Cortex of kidney (tissue), 1 donor: Measurements from ENCODE around the gene SUPT3H.
"Not testable (repeated sequence)": the region's sequence is repeated elsewhere in the genome, so short reads cannot be mapped to it uniquely, and the experiment has no call there.

Experiments used
- DNase-seq: peaks from one replicate; lab custom pipeline; 2025; lab: John Stamatoyannopoulos, UW

Gene SUPT3H

GRCh38 chr6:45323656-45324224 is 54.0 kb downstream of the SUPT3H start:
- no peak for DNase-seq

- DNase-seq, result no peak
Observed at GRCh38 chr6:45320349-45320748, 57.4 kb downstream of the SUPT3H start.

GRCh38 chr6:45314146-45314545 is 63.6 kb downstream of the SUPT3H start:
- DNase-seq, result no peak

- no peak for DNase-seq
Observed at GRCh38 chr6:45310118-45310788, 67.5 kb downstream of the SUPT3H start.

- DNase-seq, result no peak
Observed at GRCh38 chr6:45305546-45305945, 72.2 kb downstream of the SUPT3H start.

- no peak for DNase-seq
Observed at GRCh38 chr6:45302832-45303231, 74.9 kb downstream of the SUPT3H start.

GRCh38 chr6:45301348-45302142 is 76.2 kb downstream of the SUPT3H start:
- no peak for DNase-seq

GRCh38 chr6:45300736-45301135 is 77.0 kb downstream of the SUPT3H start:
- DNase-seq, result no peak

GRCh38 chr6:45299096-45299581 is 78.6 kb downstream of the SUPT3H start:
- no peak for DNase-seq

- no peak for DNase-seq
Observed at GRCh38 chr6:45297320-45297719, 80.4 kb downstream of the SUPT3H start.

- not testable (repeated sequence) for DNase-seq
Observed at GRCh38 chr6:45294065-45294701, 83.6 kb downstream of the SUPT3H start.

- no peak for DNase-seq
Observed at GRCh38 chr6:45293306-45293705, 84.4 kb downstream of the SUPT3H start.

- DNase-seq, result no peak
Observed at GRCh38 chr6:45289751-45290514, 87.8 kb downstream of the SUPT3H start.

- DNase-seq, result not testable (repeated sequence)
Observed at GRCh38 chr6:45286707-45287106, 91.0 kb downstream of the SUPT3H start.

- no peak for DNase-seq
Observed at GRCh38 chr6:45278367-45278766, 99.4 kb downstream of the SUPT3H start.

- not testable (repeated sequence) for DNase-seq
Observed at GRCh38 chr6:45277741-45278140, 100.0 kb downstream of the SUPT3H start.

- no peak for DNase-seq
Observed at GRCh38 chr6:45275358-45275757, 102.4 kb downstream of the SUPT3H start.

- no peak for DNase-seq
Observed at GRCh38 chr6:45272626-45273025, 105.1 kb downstream of the SUPT3H start.

GRCh38 chr6:45265246-45265645 is 112.5 kb downstream of the SUPT3H start:
- no peak for DNase-seq

GRCh38 chr6:45260696-45261095 is 117.0 kb downstream of the SUPT3H start:
- no peak for DNase-seq
